C4-2B (cell line): ENCODE measurements around the gene PHLDA2.

Source experiments
- ZFX ChIP-seq: fragments of 450-650 bp; IDR thresholded peaks from 2 replicates; pipeline ENCODE4 v1.6.1; 2017
- TF ChIP-seq, protein P1 (sequence below): fragments of 450-650 bp; conservative IDR thresholded peaks from 2 replicates; pipeline ENCODE4 v1.5.1; 2017; ENCODE audit warnings: mild to moderate bottlenecking

DNA sequence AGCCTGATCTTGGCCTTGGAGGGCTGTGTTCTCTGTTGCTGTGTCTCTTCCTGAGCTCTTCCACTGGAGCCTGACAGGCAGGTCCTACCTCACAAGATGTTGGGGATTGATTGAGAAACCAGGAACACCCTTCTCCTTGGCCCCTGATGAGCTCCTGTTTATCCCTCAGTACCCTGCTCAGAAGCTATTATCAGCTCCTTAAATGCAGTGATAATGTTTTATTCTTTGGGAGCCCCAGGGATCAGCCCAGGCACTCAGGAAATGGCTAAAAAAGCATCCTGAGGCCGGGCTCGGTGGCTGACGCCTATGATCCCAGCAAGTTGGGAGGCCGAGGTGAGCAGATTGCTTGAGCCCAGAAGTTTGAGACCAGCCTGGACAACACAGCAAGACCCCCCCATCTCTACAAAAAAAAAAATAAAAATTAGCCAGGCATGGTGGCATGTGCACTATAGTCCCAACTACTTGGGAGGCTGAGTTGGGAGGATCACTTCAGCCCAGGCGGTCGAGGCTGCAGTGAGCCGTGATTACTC is 4.9 kb upstream of the PHLDA2 start:
- TF ChIP-seq, protein P1, sequence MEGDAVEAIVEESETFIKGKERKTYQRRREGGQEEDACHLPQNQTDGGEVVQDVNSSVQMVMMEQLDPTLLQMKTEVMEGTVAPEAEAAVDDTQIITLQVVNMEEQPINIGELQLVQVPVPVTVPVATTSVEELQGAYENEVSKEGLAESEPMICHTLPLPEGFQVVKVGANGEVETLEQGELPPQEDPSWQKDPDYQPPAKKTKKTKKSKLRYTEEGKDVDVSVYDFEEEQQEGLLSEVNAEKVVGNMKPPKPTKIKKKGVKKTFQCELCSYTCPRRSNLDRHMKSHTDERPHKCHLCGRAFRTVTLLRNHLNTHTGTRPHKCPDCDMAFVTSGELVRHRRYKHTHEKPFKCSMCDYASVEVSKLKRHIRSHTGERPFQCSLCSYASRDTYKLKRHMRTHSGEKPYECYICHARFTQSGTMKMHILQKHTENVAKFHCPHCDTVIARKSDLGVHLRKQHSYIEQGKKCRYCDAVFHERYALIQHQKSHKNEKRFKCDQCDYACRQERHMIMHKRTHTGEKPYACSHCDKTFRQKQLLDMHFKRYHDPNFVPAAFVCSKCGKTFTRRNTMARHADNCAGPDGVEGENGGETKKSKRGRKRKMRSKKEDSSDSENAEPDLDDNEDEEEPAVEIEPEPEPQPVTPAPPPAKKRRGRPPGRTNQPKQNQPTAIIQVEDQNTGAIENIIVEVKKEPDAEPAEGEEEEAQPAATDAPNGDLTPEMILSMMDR: no peak
- TF ChIP-seq ZFX: no peak
